SH-SY5Y (cell line): ENCODE data around the gene TUBE1.

ENCODE experiments used
- GATA2 ChIP-seq: IDR thresholded peaks from 2 replicates; pipeline ENCODE4 v1.6.1; 2011; ENCODE audit warnings: mild to moderate bottlenecking, low read depth, low read length
- GATA3 ChIP-seq: IDR thresholded peaks from 2 replicates; pipeline ENCODE4 v1.6.1; 2011; ENCODE audit warnings: low read depth, mild to moderate bottlenecking, low read length, moderate library complexity

- TF ChIP-seq GATA3 (no peak), GATA2 (no peak)
Observed at GRCh38 chr6:112128208-112128607, 40.9 kb upstream of the TUBE1 start.
